Kidney (tissue), 14 donors: Measurements from ENCODE around the gene TBX21. TPM values are rescaled to one million over a fixed set of nuclear protein-coding genes. Genes with fewer than 3 reads are reported as not detected.
A peak's percentile ranks its signal among the peaks of the same experiment; 100 is the strongest.

Source experiments
- DNase-seq, 5 donors: peaks; one replicate each; pipeline ENCODE4 v3.0.0-alpha.2; 2013 to 2020
- FAIRE-seq: peaks from 2 replicates; lab custom pipeline; 2012; peaks lifted over from hg19 to GRCh38; lab: Jason Lieb, UNC
- H3K27ac ChIP-seq, 2 donors: one replicate each; pipeline ENCODE4 v1.7.0; 2013; ENCODE audit warnings: low read depth in 2 of 2, low read length in 2 of 2, inconsistent platforms in 1 of 2
- H3K27me3 ChIP-seq: one replicate; pipeline ENCODE4 v1.7.1; 2013; ENCODE audit warnings: low read length, inconsistent platforms; ENCODE audit not compliant: control insufficient read depth, insufficient read depth
- H3K36me3 ChIP-seq, 3 donors: one replicate each; pipeline versions ENCODE4 v1.7.0 to v1.7.1; 2013; ENCODE audit warnings: low read length in 3 of 3, control low read depth in 1 of 3, inconsistent platforms in 1 of 3; ENCODE audit not compliant: insufficient read depth in 3 of 3, control insufficient read depth in 2 of 3
- H3K4me1 ChIP-seq, 3 donors: one replicate each; pipeline versions ENCODE4 v1.7.0 to v1.7.1; 2013; ENCODE audit warnings: low read length in 3 of 3, inconsistent platforms in 1 of 3, low read depth in 1 of 3; ENCODE audit not compliant: control insufficient read depth in 2 of 3, insufficient read depth in 2 of 3
- H3K4me3 ChIP-seq, 3 donors: one replicate each; pipeline versions ENCODE4 v1.7.0 to v1.8.1; 2013; ENCODE audit warnings: low read length in 3 of 3, control low read depth in 1 of 3, inconsistent platforms in 1 of 3
- H3K9ac ChIP-seq, 3 donors: one replicate each; pipeline versions ENCODE4 v1.7.0 to v1.7.1; 2013; ENCODE audit warnings: low read length in 3 of 3, control low read depth in 1 of 3, inconsistent platforms in 1 of 3
- H3K9me3 ChIP-seq, 3 donors: one replicate each; pipeline versions ENCODE4 v1.7.0 to v1.7.1; 2013; ENCODE audit warnings: low read length in 3 of 3, control low read depth in 1 of 3, inconsistent platforms in 1 of 3; ENCODE audit not compliant: control insufficient read depth in 2 of 3, insufficient read depth in 1 of 3
- intact Hi-C: fragments of 100-400 bp; cut with DNase I; formaldehyde crosslinking; loops from one replicate; pipeline ENCODE4 v1.11.1; 2022
- polyA plus RNA-seq: library from polyadenylated mRNA; stranded (reverse); fragments of 350-450 nt; fragmentation: Illumina TruSeq; extraction: RNeasy Lipid Tissue Mini Kit (QIAGEN cat#74804); gene quantifications from one replicate; pipeline ENCODE4 v1.2.3, GENCODE V29; 2014; ENCODE audit warnings: low read depth, low replicate concordance; ENCODE audit not compliant: insufficient read depth
- total RNA-seq: library from RNA; stranded (reverse); fragmentation: NEBNext Ultra II Directional; extraction: Animal tissue kit (Norgen Biotek cat#: 25700); gene quantifications from one replicate; pipeline ENCODE4 v1.2.1, GENCODE V29; 2021
- TF ChIP-seq, protein P1 (sequence below): IDR thresholded peaks from 3 replicates; pipeline ENCODE4 v1.5.1; 2012; ENCODE audit warnings: mild to moderate bottlenecking, moderate library complexity, borderline replicate concordance; ENCODE audit not compliant: insufficient read depth; ENCODE audit errors: extremely low read depth
- donor health status: control.
- donor health status: control.
- donor health status: control.
- donor health status: control.
- donor health status: control.
- donor health status: DM: yes; HTN: yes; CAD: no.
- donor health status: Normal renal cell carcinoma (clear cell type).

Gene TBX21
- total and polyA plus RNA-seq, 2 donors from 2014 or later: 0.24 to 1.9 TPM

DNA sequence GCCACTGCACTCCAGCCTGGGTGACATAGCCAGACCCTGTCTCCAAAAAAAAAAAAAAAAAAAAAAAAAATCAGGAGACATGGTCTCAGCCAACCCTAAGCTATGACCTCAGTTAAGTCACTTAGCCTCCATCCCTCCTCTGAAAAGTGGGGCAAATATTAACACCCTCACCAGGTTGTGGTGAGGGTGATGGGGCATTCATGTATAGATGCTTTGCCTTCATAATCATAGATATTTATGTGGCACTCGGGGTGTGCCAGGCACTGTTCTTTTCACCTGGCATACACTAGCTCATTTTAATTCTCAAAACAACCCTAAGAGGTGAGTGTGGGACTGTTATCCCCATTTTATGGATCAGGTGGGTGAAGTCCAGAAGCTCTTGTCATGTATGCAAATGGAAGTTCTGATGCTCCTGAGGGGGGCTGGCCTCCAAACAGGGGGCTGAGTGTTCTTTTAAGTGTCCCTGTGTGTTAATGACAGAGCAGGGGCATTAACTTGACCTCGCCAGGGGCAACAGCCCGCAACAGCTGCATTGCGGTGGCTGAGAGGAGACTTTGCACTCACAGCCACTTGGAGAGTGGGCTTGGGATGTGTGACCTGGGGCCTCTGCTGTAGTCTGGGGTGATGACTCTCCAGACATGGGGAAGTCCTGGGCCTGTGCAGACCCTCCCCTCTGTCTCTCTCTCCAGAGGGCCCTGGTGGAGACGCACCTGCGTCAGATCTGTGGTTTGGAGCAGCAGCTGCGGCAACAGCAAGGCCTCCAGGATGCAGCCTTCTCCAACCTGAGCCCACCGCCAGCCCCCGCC lies 34.9 kb upstream of the TBX21 start:
- DNase-seq (no peak), FAIRE-seq (no peak)

DNA sequence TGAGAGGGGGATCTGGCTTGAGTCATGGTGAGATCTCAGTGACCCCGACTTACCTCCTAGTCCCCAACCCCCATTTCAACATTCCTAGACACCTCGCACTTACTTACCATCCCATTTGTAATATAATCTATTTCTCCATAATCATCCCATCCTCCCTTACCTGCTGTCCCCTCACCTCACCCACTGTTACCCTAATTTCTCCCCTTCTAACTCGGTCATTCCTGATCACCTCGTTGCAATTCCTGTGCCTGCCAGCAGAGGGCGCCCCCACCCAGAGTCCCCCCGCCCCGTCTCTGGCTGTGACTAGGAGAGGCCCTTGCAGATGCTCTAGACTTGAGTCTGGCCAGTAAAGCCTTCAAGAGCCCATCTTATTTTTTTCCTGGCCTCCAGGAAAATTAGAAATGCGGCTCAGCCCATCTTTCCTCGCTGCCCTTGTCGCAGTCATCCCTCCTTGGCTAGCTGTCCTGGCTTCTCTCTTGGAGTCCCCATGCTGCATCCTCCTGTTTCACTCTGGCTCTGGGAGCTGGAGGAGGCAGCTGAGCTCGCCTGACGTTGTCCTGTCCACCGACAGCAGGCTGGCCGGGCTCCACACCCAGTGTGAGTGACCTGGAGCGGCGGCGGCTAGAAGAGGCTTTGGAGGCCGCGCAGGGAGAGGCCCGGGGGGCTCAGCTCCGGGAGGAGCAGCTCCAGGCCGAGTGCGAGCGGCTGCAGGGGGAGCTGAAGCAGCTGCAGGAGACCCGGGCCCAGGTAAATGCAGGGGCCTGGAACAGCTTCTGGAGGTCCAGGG lies 34.1 kb upstream of the TBX21 start:
- Histone ChIP-seq H3K27ac (no peak overlapping the region), H3K27me3 (no peaks in the 10 kb centered on the region), H3K36me3 (peaks cover 2 to 10% (median 4%) of the 10 kb centered on the region in 3 donors), H3K9ac (no peak overlapping the region), H3K4me3 (no peak overlapping the region), H3K9me3 (no peaks in the 10 kb centered on the region), H3K4me1 (peaks cover 0 to 10% (median 0%) of the 10 kb centered on the region in 3 donors)
- TF ChIP-seq, protein P1, sequence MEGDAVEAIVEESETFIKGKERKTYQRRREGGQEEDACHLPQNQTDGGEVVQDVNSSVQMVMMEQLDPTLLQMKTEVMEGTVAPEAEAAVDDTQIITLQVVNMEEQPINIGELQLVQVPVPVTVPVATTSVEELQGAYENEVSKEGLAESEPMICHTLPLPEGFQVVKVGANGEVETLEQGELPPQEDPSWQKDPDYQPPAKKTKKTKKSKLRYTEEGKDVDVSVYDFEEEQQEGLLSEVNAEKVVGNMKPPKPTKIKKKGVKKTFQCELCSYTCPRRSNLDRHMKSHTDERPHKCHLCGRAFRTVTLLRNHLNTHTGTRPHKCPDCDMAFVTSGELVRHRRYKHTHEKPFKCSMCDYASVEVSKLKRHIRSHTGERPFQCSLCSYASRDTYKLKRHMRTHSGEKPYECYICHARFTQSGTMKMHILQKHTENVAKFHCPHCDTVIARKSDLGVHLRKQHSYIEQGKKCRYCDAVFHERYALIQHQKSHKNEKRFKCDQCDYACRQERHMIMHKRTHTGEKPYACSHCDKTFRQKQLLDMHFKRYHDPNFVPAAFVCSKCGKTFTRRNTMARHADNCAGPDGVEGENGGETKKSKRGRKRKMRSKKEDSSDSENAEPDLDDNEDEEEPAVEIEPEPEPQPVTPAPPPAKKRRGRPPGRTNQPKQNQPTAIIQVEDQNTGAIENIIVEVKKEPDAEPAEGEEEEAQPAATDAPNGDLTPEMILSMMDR: peak; percentile 84
- no peak for FAIRE-seq
- DNase-seq: peak; percentile 47 to 78 (median 77)
- intact Hi-C loops: no loop called here

More for the DNA sequence above, 34.9 kb upstream of the TBX21 start:
- H3K9me3 ChIP-seq: no peaks in the 10 kb centered on the region
- intact Hi-C loops: no loop called here
- no peak overlapping the region for H3K9ac ChIP-seq
- H3K27me3 ChIP-seq: no peaks in the 10 kb centered on the region
- H3K27ac ChIP-seq: no peak overlapping the region
- TF ChIP-seq, protein P1: no peak
- H3K4me3 ChIP-seq: no peak overlapping the region
- peaks cover 2 to 10% (median 4%) of the 10 kb centered on the region in 3 donors for H3K36me3 ChIP-seq
- peaks cover 2 to 12% (median 3%) of the 10 kb centered on the region in 3 donors for H3K4me1 ChIP-seq

DNA sequence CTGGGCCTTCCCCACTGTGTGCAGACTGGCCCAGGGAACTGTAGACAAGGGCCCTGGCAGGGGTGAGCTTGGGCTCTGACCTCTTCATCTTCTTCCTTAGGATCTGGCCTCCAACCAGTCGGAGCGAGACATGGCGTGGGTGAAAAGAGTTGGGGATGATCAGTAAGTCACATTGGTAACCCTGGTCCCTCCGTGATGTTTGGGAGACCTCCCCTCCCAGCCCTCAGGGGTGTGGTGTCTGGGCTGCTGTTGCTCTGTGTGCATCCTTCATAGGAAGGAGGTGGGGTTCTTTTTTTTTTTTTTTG lies 33.5 kb upstream of the TBX21 start:
- H3K27me3 ChIP-seq: no peaks in the 10 kb centered on the region
- FAIRE-seq: no peak
- intact Hi-C loops: no loop called here
- H3K27ac ChIP-seq: no peak overlapping the region
- H3K4me3 ChIP-seq: no peak overlapping the region
- H3K4me1 ChIP-seq: peaks cover 0 to 10% (median 0%) of the 10 kb centered on the region in 3 donors
- peaks cover 2 to 10% (median 4%) of the 10 kb centered on the region in 3 donors for H3K36me3 ChIP-seq
- TF ChIP-seq, protein P1: no peak
- no peak for DNase-seq
- H3K9ac ChIP-seq: no peak overlapping the region
- no peaks in the 10 kb centered on the region for H3K9me3 ChIP-seq
